DMS53 (cell line): ENCODE measurements around the gene RSF1.

ENCODE experiments used
- DNase-seq: peaks from one replicate; lab custom pipeline; 2025; lab: John Stamatoyannopoulos, UW

RSF1 gene

GRCh38 chr11:77748266-77748665 lies 72.3 kb downstream of the RSF1 start:
- no peak for DNase-seq

- no peak for DNase-seq
Measured at GRCh38 chr11:77747381-77747969, 73.0 kb downstream of the RSF1 start.

GRCh38 chr11:77736473-77736872 lies 84.0 kb downstream of the RSF1 start:
- no peak for DNase-seq

GRCh38 chr11:77734890-77735289 lies 85.6 kb downstream of the RSF1 start:
- no peak for DNase-seq

- DNase-seq = no peak
Measured at GRCh38 chr11:77732143-77732542, 88.4 kb downstream of the RSF1 start.

DNA sequence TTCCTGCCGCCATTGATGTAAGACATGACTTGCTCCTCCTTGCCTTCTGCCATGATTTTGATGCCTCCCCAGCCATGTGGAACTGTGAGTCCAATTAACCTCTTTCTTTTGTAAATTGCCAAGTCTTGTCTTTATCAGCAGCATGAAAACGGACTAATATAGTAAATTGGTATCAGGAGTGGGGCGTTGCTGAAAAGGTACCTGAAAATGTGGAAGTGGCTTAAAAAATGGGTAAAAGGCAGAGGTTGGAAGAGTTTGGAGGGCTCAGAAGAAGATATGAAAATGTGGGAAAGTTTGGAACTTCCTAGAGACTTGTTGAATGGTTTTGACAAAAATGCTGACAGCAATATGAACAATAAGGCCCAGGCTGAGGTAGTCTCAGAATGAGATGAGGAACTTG lies 89.7 kb downstream of the RSF1 start:
- DNase-seq = no peak

DNA sequence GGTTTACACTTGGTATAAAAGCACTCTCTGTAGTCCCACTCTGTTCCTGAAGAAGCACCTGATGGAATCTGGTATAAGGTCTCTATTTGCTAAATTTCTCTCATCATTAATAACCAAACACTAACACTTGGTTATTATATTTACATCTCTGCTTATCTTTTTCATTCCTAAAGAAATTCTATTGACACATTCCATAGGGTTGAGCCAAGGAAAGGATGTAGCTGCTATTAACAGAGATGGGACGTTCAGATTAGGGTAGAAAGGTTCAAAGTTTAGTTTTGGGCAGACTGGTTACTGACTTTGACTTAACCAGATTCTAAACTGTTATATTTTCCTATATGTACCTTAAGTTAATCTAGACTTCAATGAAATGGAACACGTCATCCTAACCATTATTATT lies 91.5 kb downstream of the RSF1 start:
- DNase-seq = no peak

DNA sequence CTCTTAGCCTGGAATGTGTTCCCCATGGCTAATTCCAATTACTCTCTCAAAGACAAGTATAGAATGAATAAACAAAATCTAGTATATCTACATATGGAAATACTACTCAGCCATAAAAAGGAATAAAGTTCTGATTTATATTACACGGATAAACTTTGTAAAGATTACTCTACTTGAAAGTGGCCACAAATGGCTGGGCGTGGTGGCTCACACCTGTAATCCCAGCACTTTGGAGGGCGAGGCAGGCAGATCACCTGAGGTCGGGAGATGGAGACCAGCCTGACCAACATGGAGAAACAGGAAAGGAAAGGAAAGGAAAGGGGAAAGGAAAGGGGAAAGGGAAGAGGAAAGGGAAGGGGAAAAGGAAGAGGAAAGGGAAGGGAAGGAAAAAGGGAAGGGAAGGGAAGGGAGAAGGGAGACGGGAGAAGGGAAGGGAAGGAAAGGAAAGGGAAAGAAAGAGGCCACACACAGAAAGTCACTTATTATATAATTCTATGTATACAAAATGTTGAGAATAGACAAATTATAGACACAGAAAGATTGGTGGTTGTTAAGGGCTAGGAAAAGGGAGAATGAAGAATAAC lies 92.2 kb downstream of the RSF1 start:
- no peak for DNase-seq

- DNase-seq = no peak
Measured at GRCh38 chr11:77726524-77726923, 94.0 kb downstream of the RSF1 start.

GRCh38 chr11:77725433-77725832 lies 95.1 kb downstream of the RSF1 start:
- no peak for DNase-seq

DNA sequence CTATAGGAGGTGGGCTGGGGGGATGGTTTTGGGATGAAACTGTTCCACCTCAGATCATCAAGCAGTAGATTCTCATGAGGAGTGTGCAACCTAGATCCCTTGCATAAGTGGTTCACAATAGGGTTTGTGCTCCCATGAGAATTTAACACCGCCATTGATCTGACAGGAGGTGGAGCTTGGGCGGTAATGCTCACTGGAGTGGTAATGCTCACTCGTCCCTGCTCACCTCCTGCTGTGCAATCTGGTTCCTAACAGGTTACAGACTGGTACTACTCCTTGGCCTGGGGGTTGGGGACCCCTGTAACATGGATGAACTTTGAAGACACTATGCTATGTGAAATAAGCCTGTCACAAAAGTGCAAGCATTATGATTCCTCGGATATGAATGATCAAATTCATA lies 95.9 kb downstream of the RSF1 start:
- no peak for DNase-seq

GRCh38 chr11:77723024-77723423 lies 97.5 kb downstream of the RSF1 start:
- no peak for DNase-seq

- peak; percentile 92 for DNase-seq
Measured at GRCh38 chr11:77710358-77710757, 110.2 kb downstream of the RSF1 start.

DNA sequence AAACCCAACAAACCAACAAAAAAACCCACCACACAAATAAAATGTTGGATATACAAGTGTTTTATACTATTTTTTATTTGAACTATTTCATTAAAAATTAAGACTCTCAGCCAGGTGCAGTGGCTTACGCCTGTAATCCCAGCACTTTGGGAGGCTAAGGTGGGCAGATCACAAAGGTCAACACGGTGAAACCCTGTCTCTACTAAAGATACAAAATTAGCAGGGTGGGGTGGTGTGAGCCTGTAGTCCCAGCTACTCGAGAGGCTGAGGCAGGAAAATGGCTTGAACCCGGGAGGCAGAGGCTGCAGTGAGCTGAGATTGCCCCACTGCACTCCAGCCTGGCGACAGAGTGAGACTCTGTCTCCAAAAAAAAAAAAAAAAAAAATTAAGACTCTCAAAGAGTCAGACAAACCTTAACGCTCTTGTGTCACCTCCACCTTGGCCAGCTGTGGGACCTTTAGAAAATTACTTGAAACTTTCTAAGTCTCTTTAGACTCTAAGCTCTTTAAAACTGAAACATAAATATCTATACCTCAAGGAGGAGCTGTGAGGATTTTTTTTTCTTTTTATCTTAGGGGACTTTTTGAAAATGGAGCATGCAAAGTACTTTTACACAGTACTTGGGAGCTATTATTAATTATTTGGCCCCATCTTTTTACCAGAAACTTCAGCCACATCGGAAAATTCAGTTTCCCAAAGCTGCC lies 114.5 kb downstream of the RSF1 start:
- DNase-seq = no peak

GRCh38 chr11:77705195-77705875 lies 115.2 kb downstream of the RSF1 start:
- peak; percentile 63 for DNase-seq

DNA sequence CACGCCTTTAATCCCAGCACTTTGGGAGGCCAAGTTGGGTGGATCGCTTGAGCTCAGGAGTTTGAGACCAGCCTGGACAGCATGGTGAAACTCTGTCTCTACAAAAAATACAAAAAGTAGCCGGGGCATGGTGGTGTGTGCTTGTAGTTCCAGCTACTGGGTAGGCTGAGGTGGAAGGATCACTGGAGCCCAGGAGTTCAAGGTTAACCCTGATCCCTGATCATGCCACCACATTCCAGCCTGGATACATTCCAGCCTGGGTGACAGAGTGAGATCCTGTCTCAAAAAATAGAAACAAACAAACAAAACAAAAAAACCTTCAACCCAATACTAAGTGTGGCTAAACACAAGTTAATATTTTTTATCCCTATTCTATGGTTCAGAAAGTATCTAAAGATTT lies 116.5 kb downstream of the RSF1 start:
- no peak for DNase-seq

DNA sequence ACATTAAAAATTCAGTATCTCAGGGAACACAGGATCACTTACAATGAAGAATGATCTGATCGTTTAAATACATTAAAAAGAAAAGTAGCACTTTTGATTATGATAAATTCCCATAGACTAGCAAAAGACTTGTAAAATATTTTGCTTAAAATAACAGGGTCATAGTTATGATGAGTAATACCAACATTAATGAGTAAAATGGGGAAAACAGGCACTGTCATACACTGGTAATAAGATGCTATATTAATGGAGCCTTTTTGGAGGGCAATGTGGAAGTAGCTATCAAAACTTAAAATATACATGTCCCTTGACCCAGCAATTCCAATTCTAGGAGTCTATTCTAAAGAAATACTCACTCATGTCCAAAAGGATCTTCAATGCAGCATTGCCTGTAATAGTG lies 121.1 kb downstream of the RSF1 start:
- no peak for DNase-seq

- DNase-seq = no peak
Measured at GRCh38 chr11:77698896-77699295, 121.6 kb downstream of the RSF1 start.

DNA sequence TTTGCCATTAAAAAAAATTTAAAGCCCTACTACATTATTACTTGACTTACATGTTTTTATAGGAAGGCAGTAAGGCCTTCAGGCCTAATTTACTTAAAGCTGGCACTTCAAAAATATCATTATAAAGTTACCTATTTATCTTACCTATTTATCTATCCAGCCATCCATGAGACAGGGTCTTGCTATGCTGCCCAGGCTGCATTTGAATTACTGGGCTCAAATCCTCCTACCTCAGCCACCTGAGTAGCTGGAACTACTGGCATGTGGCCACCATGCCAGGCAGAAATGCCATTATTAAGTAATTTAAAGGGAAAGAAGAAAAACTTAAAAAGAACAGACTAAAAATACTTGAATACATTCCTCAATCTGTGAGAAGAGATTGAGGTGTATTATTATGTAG lies 122.7 kb downstream of the RSF1 start:
- DNase-seq = no peak

GRCh38 chr11:77695417-77695816 lies 125.1 kb downstream of the RSF1 start:
- DNase-seq = no peak

GRCh38 chr11:77690649-77691048 lies 129.9 kb downstream of the RSF1 start:
- no peak for DNase-seq

DNA sequence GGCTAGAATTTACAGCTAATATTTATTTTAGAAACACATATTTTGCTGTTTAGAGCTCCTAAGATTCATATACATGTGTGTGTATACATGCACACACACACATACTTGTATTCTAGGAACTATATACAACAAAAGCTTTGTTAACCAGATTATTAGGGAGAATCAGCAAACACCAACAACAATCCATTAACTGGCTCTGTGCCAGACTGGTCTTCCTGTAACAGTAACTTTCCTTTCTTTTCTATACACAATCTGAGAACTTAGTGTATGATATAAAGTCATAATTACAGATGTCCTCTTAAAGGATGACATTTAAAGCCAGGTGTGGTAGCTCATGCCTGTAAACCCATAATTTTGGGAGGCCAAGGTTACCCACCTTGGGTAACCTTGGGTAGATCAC lies 133.4 kb downstream of the RSF1 start:
- DNase-seq = no peak

DNA sequence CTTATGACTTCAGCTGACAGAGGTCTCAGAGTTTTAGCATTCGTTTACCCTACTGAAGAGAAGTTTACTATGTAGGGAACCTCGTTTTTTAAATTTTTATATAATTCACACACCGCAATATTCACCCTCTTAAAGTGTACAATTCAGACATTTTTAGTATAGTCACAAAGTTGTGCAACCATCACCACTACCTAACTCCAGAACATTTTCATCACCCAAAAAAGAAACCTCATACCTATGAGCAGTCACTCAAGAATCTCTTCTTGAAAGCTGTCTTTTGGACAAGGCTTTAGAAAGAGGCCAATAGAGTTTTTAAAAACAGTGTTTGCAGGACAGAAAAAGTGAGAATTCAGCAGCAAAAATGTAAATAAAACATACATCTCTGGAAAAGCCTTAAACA lies 143.4 kb downstream of the RSF1 start:
- DNase-seq = no peak
